Activated CD8-positive, alpha-beta memory T cell treated with anti-CD3 and anti-CD28 coated beads, Interleukin-2, amount 50 U/mL, for 24 hours (primary cell): Measurements from ENCODE around the gene SH2D5.
"Not testable (repeated sequence)": the region's sequence is repeated elsewhere in the genome, so short reads cannot be mapped to it uniquely, and the experiment has no call there.

Source experiments
- DNase-seq: peaks from one replicate; pipeline ENCODE4 v3.0.0-alpha.2; 2020; ENCODE audit errors: extremely low read depth

The SH2D5 gene

DNA sequence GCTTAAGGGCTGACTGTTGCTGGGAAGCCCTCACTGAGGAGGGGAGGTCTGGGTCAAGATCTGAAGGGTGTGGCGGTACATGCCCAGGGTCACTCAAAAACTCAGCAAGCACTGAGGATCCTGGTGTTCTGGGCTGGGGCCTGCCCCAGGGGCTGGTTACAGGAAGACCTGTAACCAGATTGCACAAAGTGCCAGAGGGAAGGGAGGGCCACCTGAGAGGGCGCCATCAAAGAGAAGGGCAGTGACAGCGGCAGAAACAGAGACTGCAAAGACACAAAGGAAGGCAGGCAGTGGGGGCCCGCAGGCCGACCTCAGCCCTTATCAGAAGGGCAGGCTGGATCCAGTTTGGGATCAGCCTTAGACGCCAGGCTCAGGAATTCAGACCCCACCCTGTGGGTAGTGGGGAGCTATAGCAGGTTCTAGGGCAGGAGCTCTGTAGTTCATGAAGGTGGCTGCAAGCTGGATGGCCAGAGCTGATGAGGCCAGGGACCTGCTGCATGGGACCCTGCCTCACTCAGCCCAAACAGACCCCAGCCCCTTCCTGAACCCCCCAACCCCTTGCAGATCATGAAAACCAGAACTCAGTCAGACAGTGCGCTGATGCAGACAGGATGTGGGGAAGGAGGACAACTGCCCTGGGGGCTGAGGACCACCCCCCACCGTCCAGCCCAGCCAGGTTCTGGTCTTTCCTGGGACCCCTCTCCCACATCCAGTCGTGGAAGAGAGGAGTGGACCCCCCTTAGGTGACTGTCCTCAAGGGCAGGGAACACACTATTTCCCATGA, 3.9 kb downstream of the SH2D5 start:
- no peak for DNase-seq

DNA sequence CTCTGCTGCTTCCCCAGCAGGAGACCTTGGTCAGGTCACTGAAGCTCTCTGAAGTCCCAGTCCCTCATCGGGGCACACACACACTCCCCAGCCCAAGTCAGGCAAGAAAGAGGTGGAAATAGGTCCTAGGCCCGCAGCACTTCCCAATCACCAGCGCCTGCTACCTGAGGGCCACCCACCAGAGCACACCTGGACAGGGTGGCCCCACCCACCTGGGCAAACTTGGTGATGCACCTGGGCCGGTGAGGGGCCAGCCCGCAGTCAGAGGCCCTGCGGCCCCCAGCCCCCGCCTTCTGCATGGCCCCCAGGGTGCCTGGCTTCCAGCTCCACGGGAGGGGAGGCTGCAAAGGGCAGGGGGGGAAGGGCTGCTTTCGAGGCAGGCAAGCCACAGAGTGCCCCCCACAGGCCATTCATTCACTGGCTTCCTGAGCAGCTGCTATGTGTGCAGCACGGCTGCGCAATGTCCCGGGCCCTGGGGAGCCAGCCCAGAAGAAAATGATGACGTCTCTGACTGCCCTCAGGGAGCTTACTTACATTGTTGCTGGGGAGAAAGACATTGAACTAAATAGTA, 4.7 kb downstream of the SH2D5 start:
- no peak for DNase-seq

DNA sequence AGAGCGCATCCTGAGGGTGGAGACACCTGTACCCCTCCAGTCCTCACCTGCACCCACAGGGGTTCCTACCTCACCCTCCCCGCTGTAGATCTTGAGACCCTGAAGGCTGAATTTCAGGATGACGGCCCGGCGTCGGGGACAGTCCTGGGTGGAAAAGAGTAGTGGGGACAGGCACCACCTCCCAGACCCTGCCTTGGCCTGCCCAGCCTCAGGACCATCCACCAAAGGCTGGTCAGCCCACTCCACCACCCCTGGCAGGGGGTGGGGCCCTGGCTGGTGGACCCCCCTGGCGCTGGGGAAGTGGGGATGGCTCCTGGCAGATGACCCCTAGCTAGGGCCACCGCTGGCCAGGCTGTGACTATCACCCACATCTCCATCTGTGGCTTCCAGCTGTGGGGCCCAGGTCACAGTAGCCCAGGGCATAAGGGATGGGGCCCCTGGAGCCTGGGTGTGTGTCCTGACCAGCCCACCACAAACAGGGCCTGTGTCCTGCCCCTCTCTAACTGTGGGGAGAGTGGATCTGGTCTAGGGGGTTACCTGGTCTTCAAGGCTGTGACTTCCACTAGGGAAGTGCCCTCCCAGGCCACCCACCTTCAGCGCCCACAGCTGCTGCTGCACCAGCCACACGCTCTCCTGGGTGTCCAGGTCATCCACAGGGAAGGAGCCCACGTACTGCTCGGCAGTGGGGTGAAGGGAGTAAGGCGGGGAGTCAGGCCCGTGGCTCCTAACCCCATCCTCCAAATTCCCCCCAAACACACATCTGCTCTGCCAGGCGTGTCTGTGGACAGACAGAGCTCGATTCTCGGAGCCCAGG, 5.4 kb downstream of the SH2D5 start:
- DNase-seq, result no peak

DNA sequence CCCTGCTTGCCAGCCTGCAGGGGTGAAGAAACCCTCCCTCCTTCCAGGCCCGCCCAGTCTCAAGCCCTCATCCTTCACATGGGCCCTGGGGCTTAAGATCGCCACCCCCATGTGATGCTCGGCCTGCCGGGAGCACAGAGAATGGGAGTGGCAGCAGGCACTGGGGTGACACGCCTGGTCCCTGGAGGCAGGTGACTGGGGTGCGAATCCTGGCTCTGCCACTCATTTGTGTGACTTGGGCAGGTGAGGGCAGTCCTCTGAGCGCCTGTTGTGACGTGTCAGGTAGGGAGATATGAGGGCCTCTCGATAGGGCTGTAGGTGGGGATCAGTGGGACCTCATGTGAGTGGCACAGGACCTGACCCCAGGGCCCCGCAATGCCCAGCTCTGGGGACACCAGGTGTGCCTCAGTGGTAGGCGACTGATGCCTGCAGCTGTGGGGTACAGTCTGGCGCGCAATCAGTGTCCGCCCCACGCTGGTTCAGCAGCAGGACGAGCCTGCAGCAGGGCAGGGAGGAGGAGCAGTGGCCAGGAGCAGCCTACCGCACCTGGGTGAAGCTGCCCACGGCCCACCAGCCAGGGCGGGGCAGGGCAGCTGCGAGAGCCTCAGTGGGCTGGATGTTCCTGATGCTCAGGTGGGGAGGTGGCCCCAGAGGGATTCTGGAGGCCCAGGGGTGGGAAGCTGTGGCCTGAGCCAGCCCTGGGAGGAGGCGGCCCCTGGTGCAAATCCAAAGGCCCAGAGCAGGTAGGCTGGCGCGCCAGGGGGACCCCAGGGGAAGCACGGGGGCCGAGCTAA, 6.2 kb downstream of the SH2D5 start:
- DNase-seq, result no peak

DNA sequence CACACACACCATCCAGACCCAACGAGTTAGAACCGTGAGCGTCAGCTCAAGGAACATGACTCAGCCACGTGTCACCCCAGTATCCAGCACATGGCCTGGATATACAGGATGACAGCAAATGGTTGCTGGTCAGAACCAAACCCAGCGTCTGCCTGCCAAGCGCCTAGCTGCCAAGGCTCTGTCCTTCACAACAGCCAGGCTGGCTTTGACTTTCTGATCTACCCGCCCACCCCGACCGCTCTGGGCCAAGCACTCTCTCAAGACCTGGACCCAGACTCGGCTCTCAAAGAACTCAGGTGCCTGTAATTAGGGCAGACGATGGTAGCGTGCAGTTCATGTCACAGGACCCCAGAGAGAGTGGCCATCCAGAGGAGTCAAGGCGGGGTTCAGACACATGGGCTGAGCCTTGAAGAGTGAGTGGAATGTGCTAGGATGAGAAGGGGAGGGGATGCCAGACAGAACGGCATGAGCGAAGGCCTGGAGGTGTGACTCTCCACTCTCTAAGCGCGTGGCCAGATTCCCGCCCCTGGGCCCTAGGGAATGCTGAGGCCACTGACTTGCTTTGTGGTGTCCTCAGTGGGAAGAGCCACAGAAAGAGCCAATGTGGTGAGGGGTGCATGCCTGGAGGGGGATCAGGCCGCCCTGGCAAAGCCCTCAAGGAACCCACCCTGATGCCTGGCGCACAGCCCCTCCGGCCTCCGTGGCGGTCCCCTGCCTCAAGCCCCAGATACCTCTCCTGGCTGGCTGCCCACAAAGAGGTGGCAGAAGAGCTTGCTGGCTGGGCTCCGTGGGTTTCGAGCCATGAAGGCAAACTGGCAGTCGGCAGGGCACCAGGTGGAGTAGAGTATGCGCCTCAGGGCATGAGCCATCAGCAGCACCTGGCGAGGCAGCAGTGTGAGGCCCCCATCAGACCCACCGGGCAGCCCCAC, 7.0 kb downstream of the SH2D5 start:
- DNase-seq, result no peak

DNA sequence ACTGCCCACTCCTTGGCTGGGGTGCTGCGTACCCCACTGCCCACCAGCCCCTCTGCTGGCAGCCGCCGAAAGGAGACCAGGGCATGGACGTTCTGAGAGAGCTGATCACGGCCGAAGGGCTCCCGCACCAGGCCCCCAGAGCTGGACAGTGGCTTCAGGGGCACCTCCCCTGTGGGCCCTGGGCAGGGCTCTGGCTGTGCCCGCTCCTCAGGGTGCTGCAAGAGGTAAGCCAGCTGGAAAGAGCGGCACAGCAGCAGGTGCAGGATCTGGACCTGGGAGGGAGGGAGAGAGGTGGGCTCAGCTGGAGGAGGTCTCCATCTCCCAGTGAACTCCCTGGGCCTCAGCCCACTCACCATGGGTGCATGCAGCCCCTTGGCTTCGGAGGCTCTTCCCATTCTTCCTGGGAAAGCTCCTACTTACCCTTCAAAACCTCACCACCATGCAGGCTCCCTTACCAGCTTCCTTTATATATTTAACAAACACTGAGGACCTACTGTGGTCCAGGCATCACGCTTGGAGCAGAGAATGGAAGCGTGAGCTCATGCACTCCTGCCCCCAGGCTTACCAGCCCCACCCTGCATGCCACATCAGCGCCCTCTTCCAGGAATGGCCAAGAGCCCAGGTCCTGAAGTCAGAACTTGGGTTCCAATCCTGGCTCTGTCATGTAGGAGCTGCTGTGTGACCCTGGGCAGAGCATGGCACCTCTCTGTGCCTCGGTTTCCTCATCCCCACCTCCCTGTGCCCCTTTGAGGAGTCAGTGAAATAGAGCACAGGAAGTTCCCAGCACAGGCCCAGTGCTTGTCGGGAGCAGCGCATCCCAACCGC, 7.9 kb downstream of the SH2D5 start:
- no peak for DNase-seq

DNA sequence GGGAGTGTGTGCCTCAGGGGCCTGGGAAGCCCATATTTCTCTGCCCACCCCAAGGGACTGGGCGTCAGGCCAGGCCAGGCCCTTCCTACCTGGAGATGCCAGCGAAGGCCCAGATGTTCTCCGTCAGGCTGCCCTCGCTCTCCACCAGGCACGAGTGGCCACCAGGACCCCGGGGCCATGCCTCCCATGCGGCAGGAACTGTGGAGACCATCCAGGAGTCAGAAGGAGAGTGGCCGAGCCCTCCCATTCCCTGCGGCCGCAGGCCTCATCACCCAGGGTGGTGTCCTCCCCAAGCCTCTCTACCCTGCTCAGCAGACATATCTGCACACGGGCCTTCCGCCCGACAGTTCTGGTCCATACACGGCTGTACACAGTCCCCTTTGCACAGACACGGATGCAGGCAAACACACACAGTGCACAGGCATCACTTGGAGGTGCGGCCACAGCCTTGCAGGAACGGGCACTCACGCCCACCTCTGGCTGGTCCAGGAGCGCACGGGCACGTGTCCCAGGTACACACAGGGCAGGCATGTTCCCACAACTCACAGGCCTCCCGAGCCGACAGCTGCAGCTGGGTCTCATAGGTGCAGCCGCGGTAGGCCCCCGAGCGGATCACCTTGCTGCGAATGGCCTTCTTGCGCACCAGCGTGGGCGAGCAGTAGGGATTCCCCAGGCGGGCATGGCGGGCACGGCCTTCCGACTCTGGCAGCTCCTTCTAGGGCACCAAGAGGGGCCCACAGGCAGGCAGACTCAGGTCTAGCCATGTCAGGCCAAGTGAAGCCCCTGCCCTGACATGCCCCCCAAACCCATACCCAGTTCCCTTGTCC, 8.8 kb downstream of the SH2D5 start:
- no peak for DNase-seq

DNA sequence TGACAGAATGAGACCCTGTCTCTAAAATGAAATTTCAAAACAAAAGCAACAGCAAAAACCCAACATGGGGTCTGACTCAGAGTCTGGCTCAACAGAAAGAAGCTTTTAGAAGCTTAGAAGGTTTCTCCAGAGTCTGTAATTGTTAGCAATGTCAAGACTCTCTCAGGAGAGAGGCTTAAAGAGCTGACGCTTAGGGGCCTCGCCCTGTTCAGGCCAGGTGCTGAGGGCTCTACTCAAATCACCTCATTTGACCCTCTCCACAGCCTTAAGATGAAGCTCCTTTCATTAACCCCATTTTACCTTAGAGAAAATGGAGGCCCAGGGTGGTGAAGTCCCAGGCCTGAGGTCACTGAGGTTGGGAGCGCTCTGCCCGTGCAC, 9.4 kb downstream of the SH2D5 start:
- DNase-seq, result no peak

DNA sequence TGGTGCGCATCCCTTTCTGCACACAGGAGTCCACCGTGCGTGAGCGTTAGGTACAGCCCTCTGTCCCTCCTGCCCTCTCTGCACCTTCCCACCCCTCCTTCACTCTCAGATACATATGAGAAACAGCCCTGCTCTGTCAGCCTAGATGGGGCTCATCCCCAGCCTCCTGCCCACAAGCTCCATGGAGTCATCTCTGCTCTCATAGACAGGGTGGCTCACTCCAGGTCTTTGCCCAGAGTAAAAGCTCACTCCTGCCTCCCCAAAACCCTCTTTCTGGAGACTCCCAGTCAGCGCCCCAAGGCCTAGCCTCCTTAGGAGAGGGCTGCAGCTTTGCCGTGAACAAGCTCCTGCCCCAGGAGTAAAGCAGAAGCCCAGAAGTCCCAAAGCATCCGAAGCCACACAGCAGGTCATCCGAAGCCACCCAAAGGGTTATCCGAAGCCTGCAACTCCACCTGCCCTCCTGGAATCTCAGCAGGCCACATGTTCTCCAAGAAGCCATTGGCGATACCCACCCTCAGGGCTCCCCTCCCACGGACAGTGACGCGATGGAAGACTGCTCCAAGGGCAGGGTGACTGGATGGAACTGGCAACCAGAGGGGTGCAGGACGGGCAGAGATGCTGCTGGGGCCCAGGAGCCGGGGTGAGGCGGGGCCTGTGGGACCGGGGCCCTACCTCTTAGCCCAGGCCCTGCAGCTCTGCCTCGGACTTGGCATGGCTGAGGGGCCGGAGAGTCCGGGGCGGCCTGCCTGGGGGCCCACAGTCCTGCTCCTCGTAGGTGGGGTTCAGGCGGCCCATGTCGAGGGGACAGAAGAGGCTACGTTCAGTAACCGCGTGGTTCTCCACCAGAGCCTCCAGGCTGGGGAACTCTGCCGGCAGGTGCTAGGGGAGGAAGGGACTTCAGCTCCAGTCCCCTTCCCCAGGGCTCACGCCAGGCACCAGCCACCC, 11.1 kb downstream of the SH2D5 start:
- no peak for DNase-seq

DNA sequence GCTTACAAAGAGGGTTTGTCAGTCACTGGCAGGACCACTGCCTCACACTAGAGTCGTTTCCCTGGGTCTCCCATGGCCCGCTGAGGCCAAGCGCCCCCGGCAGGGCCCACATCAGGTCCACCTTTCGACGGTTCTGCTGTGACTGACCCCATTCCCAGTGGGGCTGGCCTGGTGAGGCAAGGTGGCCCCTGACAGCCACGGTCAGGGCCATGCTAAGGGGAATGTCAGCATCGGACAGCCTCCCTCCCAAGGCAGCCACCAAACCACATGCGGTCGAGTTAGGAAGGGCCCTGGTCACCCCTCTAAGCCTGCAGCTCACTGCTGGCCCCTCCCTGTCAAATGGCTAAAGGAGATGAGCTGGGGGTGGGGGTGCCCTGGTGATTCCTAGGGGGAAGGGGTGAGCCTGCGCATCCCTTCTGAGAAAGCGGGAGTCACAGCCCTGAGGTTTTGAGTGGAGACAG, 11.8 kb downstream of the SH2D5 start:
- DNase-seq, result no peak

DNA sequence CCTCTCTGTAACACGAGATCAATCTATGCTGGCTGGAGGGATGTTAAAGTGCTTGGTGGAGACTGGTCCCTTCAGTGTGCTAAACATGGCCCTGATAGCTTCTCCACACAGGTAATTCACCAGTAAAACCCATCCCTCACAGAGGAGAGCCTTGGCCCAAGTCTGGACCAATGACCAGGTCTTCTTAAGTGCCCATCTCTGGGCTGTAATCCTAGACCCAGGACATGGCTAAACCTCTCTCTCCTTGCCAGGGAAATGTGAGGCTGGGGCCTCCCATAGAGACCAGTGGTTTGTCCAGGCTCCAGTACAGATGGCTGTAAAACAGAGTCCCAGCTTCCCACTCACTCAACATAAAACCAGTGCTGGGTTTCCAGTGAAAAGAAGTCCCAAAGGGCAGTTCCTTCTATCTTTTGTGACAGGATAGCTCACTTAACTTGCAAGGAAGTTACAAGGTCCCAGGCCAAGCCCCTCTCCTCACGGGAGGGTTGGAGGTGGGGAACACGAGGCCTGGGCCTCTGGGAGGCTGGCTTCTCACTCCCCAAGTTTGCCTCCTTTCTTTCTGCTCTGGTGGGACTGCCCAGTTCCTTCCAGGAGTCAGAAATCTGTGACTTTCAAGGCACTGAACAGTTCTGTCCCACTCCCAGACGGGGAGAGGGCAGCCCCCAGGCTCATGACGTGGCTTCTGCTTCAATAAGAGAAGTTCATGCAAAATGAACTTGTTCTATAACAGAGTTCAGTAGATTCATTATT, 12.5 kb downstream of the SH2D5 start:
- DNase-seq, result no peak

DNA sequence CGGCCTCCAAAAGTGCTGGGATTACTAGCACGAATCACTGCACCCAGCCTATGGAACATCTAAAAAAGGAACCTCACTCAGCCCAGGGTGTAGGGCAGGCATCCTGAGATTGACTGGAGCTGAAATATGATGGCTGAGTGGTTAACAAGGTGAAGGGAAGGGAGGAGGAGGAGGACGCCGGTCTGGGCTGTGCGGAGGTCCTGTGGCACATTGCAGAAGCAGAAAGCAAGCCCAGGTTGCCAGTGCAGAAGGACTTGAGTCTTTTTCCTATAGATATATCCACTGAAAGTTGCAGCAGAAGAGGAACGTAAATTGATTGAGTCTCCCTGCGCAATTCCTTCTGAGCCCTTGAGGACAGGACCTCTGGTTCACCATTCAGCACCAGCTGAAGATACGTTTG, 13.2 kb downstream of the SH2D5 start:
- no peak for DNase-seq

DNA sequence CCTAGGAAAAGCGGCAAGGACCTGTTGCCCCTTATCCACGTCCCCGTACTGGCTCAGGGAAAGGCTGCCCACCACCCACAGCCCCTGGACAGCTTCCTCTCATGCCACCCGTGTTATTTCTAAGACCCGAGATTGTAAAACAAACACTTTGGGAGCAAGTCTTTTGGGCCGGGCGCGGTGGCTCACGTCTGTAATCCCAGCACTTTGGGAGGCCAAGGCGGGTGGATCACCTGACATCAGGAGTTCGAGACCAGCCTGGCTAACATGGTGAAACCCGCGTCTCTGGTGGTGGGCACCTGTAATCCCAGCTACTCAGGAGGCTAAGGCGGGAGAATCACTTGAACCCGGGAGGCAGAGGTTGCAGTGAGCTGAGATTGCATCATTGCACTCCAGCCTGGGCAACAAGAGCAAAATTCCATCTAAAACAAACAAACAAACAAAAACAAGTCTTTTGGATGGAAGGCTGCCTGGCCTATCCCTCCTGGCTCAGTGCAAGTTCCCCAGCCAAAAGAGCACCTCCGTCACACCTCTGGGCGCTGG, 14.1 kb downstream of the SH2D5 start:
- DNase-seq, result not testable (repeated sequence)

DNA sequence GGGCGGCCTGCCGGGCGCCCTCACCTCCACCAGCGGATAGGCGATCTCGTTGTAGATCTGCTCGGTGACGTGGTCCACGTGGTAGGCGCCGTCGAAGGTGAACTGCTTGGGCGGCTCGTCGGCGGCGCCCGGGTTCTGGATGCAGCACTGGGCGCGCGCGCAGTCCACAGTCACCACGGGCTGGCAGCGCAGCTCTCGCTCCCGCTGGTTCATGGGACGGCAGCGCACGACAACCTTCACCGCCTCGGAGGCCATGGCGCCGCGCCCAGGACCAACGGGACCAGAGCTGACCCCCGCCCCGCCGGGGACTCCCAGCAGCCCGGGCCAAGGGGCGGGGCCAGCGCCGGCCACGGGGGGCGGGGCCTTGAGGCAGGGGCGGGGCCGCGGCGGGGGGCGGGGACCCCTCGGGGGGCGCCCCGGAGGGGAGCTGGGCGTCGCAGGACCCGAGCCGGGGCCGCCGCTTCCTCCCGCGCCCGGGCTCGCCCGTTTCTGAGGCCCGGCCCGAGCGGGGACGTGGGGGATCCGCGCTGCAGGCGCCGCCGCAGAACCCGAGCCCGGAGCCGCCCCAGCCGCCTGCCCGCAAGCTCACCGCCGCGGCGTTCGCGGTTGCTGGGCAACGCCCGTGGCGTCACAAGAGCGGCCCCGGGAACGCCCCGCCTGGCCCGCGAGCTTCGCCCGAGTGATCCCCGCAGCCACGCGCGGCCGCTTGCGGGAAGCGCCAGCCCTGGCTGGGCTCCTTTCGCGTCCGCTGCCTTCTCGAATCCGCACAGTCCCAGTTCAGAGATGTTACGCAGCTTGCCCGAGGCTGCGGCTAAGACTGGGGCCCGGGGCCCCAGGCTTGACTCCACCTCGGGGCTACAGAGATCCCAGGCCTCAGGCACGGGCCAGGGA, 14.8 kb downstream of the SH2D5 start, which contains the start of gene KIF17:
KIF17 (minus strand) TSS at position 556 of the 891 bp plus-strand sequence; CDS start at position 255, 301 bp downstream.
- DNase-seq, result no peak

DNA sequence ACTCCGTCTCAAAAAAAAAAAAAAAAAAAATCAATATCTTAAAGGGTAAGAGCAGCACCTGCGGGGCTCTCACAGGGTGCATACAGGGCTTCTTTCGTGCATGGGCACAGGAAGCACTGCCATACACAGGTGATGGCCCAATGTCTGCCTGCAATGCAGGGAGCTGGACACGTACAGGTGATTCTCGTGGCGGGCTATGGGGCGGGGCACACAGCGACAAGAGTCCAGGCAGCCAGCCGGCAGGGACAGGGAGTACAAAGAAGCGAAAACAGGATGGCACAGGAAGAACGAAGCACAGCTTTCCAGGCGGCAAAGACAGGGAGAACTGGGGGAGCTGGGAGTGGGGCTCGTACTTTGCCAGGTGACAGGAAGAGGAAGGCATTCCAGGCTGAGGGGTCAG, 16.3 kb downstream of the SH2D5 start:
- DNase-seq, result no peak

DNA sequence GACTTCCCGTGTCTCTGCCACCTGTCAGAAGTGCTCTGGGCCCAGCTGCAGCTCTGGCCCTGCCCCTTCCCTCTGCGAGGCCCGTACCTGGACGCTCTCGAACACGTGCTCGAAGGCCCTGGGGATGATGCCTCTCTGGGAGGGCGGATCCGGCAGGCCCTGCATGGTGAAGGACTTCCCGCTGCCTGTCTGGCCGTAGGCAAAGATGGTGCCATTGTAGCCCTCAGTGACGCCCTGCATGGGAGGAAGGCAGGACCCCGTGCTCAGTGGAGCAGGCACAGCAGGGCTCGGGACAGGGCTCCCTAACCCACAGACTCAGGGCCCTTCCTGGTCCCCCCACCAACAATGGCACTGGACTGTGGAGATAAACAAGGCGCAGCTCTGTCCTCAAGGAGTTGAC, 17.1 kb downstream of the SH2D5 start:
- no peak for DNase-seq
